Endothelial cell (in vitro differentiated cells): ENCODE data around the gene GAL3ST3. TPM values are rescaled to one million over a fixed set of nuclear protein-coding genes. Genes with fewer than 3 reads are reported as not detected.

ENCODE experiments used
- DNase-seq: peaks from one replicate; pipeline ENCODE4 v3.0.0; 2021; ENCODE audit warnings: low spot score
- H3K27ac Mint-ChIP-seq: one replicate; pipeline ENCODE4 v1.8.0; 2021; ENCODE audit warnings: mixed read lengths, inconsistent platforms; ENCODE audit not compliant: unreplicated experiment
- H3K27me3 Mint-ChIP-seq: one replicate; pipeline ENCODE4 v1.8.0; 2021; ENCODE audit warnings: mild to moderate bottlenecking, moderate library complexity, mixed read lengths, inconsistent platforms; ENCODE audit not compliant: unreplicated experiment
- H3K36me3 Mint-ChIP-seq: one replicate; pipeline ENCODE4 v1.8.0; 2021; ENCODE audit warnings: mild to moderate bottlenecking, low read depth, mixed read lengths, inconsistent platforms; ENCODE audit not compliant: unreplicated experiment
- H3K4me1 Mint-ChIP-seq: one replicate; pipeline ENCODE4 v1.8.0; 2021; ENCODE audit warnings: mild to moderate bottlenecking, mixed read lengths, inconsistent platforms; ENCODE audit not compliant: unreplicated experiment
- H3K4me3 Mint-ChIP-seq: one replicate; pipeline ENCODE4 v1.8.0; 2021; ENCODE audit warnings: mild to moderate bottlenecking, mixed read lengths, inconsistent platforms; ENCODE audit not compliant: unreplicated experiment
- H3K9me3 Mint-ChIP-seq: one replicate; pipeline ENCODE4 v1.8.0; 2021; ENCODE audit warnings: mixed read lengths, inconsistent platforms; ENCODE audit not compliant: unreplicated experiment
- total RNA-seq: library from RNA; stranded (reverse); fragmentation: NEBNext Ultra II Directional; extraction: Animal tissue kit (Norgen Biotek cat#: 25700); gene quantifications from one replicate; pipeline ENCODE4 v1.2.1, GENCODE V29; 2021; ENCODE audit not compliant: unreplicated experiment
- TF ChIP-seq, protein P1 (sequence below): fragments of 200-600 bp; sonication (generic); IDR thresholded peaks from one replicate; pipeline ENCODE4 v1.5.0; 2021; ENCODE audit warnings: antibody characterized with exemption; ENCODE audit not compliant: unreplicated experiment

GAL3ST3 gene
- total RNA-seq, 1 donor from 2014 or later = 0.87 TPM

DNA sequence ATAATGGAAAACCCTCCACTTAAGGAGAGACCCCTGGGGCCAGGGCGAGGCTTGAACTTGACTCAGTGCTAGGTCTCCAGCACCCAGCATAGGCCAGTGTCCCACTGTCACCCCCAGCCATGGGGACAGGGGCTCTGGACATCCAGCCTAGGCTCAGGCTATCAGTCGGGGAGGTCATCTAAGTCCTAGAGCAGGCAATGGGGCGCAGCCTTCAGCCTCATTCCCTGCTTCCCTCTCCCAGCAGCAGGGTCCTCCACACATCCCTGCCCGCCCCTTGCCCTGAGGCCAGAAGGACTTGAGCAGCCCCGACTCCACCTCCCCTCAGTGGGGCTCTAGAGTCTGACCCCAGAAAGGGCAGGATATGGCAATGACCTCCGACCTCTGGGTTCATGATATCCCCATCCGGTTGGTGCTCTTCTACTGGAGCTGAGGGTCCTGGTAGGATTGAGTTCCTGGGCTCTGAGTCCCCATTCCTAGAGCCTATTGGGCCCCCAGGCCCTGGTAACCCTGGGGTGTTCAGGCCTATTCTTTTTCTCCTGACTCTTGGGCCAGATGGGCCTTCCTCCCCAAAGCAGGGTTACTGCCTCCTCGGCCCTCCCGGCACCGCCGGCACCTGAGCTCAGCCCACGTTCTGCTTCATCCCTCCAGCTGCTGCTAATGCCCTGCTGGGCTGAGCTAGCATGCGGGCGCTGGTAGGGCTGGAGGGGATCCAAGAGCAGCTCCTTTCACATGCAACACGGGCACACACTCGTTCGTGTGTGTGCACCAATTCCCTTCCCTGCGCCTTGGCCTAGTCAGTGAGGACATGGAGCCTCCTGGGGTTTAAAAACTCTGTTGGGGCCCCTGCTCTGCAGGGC lies 32.8 kb downstream of the GAL3ST3 start:
- Mint-ChIP-seq H3K9me3 (no peaks in the 10 kb centered on the region), H3K27ac (no peak overlapping the region), H3K4me3 (no peak overlapping the region), H3K36me3 (peaks cover 4% of the 10 kb centered on the region), H3K27me3 (peaks cover 8% of the 10 kb centered on the region), H3K4me1 (no peaks in the 10 kb centered on the region)
- DNase-seq = no peak
- TF ChIP-seq, protein P1, sequence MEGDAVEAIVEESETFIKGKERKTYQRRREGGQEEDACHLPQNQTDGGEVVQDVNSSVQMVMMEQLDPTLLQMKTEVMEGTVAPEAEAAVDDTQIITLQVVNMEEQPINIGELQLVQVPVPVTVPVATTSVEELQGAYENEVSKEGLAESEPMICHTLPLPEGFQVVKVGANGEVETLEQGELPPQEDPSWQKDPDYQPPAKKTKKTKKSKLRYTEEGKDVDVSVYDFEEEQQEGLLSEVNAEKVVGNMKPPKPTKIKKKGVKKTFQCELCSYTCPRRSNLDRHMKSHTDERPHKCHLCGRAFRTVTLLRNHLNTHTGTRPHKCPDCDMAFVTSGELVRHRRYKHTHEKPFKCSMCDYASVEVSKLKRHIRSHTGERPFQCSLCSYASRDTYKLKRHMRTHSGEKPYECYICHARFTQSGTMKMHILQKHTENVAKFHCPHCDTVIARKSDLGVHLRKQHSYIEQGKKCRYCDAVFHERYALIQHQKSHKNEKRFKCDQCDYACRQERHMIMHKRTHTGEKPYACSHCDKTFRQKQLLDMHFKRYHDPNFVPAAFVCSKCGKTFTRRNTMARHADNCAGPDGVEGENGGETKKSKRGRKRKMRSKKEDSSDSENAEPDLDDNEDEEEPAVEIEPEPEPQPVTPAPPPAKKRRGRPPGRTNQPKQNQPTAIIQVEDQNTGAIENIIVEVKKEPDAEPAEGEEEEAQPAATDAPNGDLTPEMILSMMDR = no peak

DNA sequence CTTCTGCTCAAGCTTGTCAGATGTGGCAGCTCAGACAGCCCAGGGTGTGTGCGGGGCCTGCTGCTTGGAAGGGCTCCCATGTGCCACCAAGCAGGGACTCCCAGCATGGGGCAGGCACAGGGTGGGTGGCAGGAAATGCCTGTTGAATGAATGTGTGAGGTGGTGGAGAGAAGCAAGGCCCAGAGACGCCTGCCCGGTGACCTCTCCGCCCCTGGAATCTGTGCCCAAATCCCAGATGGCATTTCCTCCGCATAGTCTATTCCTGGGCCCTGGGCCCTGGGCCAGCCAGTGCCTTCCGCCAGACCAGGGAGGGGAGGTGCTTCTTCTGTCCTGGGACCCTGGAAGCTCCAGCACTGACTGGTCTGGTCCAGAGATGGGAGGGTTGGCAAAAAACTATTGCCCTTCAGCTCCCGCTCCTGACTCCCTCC lies 33.5 kb downstream of the GAL3ST3 start:
- Mint-ChIP-seq H3K27ac (no peak overlapping the region), H3K9me3 (no peaks in the 10 kb centered on the region), H3K36me3 (peaks cover 4% of the 10 kb centered on the region), H3K4me1 (no peaks in the 10 kb centered on the region), H3K27me3 (peaks cover 11% of the 10 kb centered on the region), H3K4me3 (no peak overlapping the region)
- TF ChIP-seq, protein P1 = no peak
- DNase-seq = no peak

DNA sequence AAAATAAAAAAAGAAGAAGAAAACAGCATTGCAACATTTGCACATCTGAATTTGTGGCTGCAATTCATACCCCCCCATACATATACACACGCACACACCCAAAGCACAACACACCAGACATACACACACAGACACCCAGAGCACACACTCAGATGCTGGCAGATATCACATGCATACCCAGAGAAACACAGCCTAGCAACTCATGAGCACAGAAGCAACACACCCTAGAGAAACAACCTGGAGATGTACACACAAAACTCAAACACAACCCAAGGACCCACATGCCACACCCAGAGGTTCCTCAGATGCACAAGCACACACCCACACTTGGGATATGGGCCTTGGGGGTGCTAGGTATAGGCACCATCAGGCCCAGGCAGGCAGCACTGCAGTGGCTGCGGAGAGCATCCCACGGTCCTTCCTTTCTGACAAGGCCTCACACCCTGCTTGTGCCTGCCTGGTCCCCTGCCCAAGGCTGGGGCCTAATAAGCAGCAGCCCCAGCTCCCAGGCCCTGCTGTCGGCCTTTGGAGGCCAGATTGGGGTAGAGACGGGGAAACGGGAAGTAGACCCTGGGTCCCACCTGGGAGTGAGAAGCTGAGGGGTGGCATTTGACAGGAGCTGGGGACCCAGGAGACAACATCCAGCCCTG lies 34.0 kb downstream of the GAL3ST3 start:
- H3K4me3 Mint-ChIP-seq = peak overlapping the region; percentile 30
- no peak overlapping the region for H3K27ac Mint-ChIP-seq
- TF ChIP-seq, protein P1 = no peak

DNA sequence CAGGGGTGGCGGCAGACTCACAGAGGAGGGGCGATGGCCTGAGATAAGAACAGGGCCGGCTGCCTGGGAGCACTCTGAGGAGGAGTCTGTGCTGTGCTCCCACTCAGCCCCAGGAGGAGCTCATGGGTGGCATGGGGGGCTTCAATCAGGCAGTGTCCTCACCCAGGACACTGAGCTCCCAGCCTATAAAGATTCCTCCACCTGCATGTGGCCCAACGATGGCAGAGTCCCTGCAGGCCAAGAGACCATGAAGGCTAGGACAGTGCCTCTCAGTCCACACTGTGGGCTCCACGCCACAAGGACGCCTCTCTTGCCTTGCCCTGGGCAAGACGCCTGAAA lies 35.2 kb downstream of the GAL3ST3 start:
- TF ChIP-seq, protein P1 = no peak
- Mint-ChIP-seq H3K9me3 (no peaks in the 10 kb centered on the region), H3K27ac (no peak overlapping the region), H3K4me3 (no peak overlapping the region), H3K36me3 (peaks cover 4% of the 10 kb centered on the region), H3K4me1 (peaks cover 2% of the 10 kb centered on the region), H3K27me3 (peaks cover 14% of the 10 kb centered on the region)
- no peak for DNase-seq

More for the DNA sequence above, 34.0 kb downstream of the GAL3ST3 start:
- peaks cover 14% of the 10 kb centered on the region for H3K27me3 Mint-ChIP-seq
- no peaks in the 10 kb centered on the region for H3K4me1 Mint-ChIP-seq
- H3K36me3 Mint-ChIP-seq = peaks cover 4% of the 10 kb centered on the region
- DNase-seq = no peak
- H3K9me3 Mint-ChIP-seq = no peaks in the 10 kb centered on the region
